Lower leg skin (tissue), 4 donors: ENCODE results near the gene MYO10. TPM values are rescaled to one million over a fixed set of nuclear protein-coding genes. Genes with fewer than 3 reads are reported as not detected.

Source experiments
- DNase-seq, 2 donors: peaks; one replicate each; pipeline ENCODE4 v3.0.0-alpha.2; 2019; ENCODE audit warnings: low spot score in 2 of 2
- H3K4me3 ChIP-seq: fragments of 200-600 bp; sonication (generic); 2 replicates; pipeline ENCODE4 v1.5.1; 2017; ENCODE audit warnings: mild to moderate bottlenecking, low read depth; ENCODE audit not compliant: poor library complexity, severe bottlenecking
- CTCF ChIP-seq, 3 donors: fragments of 450-650 bp; IDR thresholded peaks; one replicate each; pipeline ENCODE4 v1.5.1; 2016; ENCODE audit warnings: antibody characterized with exemption in 3 of 3, mild to moderate bottlenecking in 3 of 3, moderate library complexity in 2 of 3
- POLR2A ChIP-seq, 2 donors: fragments of 450-650 bp; IDR thresholded peaks; one replicate each; pipeline ENCODE4 v1.6.1; 2016 to 2017; ENCODE audit warnings: antibody characterized with exemption in 2 of 2, mild to moderate bottlenecking in 1 of 2, moderate library complexity in 1 of 2
- whole genome bisulfite sequencing, 2 donors: methylation state at CpG; one replicate each; pipeline ENCODE4 v1.1.5; 2018; 5-methylcytosine and 5-hydroxymethylcytosine counted together
- intact Hi-C: fragments of 100-400 bp; cut with DNase I; formaldehyde crosslinking; loops from one replicate; pipeline ENCODE4 v1.15.0; 2023; ENCODE audit warnings: low total_unique reads
- total RNA-seq, 4 donors: library from RNA; depleted of rRNA; stranded (reverse); fragments of >200 nt; gene quantifications; one replicate each; pipeline ENCODE4 v1.1.0, GENCODE V29; 2016

Gene MYO10
- total RNA-seq, 4 donors from 2014 or later, result 34.7 to 57.4 (median 47.3) TPM

GRCh38 chr5:16754601-16755000 is 181.5 kb downstream of the MYO10 start:
- TF ChIP-seq CTCF (IDR thresholded peaks at IDR 0.05) (no peak), POLR2A (IDR thresholded peaks at IDR 0.05) (no peak)
- no peak overlapping the region for H3K4me3 ChIP-seq
- intact Hi-C loops, result no loop called here
- 85 to 86% methylated on average over 3 of the region's 3 CpGs for WGBS, 2 donors
- DNase-seq, result no peak

DNA sequence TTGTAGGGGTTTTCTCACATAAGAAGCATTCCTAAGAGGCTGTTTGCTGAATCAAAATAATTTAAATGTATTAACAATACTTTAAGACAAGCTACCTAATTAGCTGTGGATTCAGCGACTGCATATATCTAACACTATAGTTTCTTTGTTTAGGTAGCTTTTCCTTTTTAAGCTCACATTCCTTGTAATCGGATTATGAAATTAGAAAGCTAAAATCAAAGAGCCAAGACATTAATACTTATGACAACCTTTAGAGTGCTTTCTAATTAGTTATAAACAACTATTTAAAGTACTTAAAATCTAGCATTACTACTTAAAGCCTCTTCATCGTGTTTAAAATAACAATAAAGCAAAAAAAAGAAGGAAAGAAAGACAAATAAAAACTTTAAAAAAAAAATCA is 182.0 kb downstream of the MYO10 start:
- no peak for TF ChIP-seq POLR2A (IDR thresholded peaks at IDR 0.05)
- TF ChIP-seq CTCF (IDR thresholded peaks at IDR 0.05), result no peak
- no peak overlapping the region for H3K4me3 ChIP-seq
- intact Hi-C loops, result no loop called here
- no peak for DNase-seq
- 77 to 84% methylated on average over 3 of the region's 3 CpGs for WGBS, 2 donors

DNA sequence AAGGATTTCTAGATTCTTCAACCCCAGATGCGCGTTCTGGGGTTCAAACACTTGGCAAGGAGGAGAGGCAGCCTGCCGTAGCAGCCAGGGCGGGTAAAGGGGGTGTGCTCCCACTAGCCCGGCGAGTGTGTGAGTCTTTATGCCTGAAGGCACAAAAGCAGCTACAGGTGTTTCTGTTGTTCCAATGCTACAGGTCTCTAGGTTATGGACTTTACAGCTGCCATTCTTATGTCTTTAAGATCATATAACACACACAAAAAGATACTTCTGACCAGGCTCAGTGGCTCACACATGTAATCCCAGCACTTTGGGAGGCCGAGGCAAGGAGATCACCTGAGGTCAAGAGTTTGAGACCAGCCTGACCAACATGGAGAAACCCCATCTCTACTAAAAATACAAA is 185.6 kb downstream of the MYO10 start:
- intact Hi-C loops, result no loop called here
- no peak for DNase-seq
- no peak overlapping the region for H3K4me3 ChIP-seq
- 70 to 76% methylated on average over 7 of the region's 7 CpGs for WGBS, 2 donors
- TF ChIP-seq POLR2A (IDR thresholded peaks at IDR 0.05) (no peak), CTCF (IDR thresholded peaks at IDR 0.05) (no peak)

GRCh38 chr5:16749626-16750025 is 186.5 kb downstream of the MYO10 start:
- whole genome bisulfite sequencing, 2 donors, result 34 to 62% methylated on average over 4 of the region's 4 CpGs
- intact Hi-C loops, result no loop called here
- no peak overlapping the region for H3K4me3 ChIP-seq
- TF ChIP-seq CTCF (IDR thresholded peaks at IDR 0.05), result no peak
- TF ChIP-seq POLR2A (IDR thresholded peaks at IDR 0.05), result no peak
- DNase-seq, result no peak

DNA sequence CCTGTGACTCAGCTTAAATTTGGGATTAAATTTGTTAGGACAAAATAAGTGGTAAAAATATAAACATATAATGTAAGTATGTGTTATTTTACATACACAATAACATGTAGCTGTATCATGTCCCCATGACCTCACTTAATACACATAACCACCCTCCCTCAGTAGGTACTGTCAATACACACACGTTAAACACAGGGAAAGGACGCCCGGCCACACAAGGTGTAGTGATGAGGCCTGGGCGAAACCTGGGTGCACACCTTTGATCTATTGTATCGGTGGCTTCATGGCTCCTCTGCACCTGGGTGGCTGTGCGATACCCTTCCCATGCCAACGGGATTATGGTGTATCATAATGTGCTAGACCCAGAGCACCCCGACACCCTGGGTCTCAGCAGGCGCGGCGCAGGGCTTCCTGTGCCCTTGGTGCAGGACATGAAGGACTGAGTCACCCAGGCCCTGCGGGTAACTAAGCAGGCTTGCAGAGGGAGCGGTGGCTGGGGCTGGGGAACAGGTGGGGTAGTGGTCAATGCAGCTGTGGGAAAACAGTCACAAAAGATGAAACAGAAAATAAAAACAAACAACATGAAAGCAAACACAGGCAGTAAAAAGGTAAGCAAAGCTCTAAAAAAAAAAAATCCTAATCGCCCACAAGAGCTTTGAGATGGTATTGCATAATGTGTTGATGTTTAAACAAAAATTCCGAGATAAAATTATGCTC is 191.8 kb downstream of the MYO10 start:
- WGBS, 2 donors, result 92 to 93% methylated on average over 15 of the region's 15 CpGs
- intact Hi-C loops, result no loop called here
- TF ChIP-seq CTCF (IDR thresholded peaks at IDR 0.05), result no peak
- TF ChIP-seq POLR2A (IDR thresholded peaks at IDR 0.05), result no peak
- no peak for DNase-seq
- no peak overlapping the region for H3K4me3 ChIP-seq

DNA sequence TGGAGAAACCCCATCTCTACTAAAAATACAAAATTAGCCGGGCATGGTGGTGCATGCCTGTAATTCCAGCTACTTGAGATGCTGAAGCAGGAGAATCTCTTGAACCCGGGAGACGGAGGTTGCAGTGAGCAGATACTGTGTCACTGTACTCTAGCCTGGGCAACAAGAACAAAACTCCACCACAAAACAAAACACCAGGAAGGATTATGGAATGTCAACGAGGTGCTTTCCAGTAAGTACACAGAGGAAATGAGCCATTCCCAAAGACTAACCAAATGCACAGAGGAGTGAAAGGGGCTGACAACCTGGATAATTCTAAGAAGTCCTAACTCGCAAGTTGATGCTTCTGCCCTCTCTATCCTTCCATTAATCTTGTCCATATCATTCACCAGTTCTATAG is 193.2 kb downstream of the MYO10 start:
- 83 to 86% methylated on average over 5 of the region's 5 CpGs for WGBS, 2 donors
- TF ChIP-seq CTCF (IDR thresholded peaks at IDR 0.05) (no peak), POLR2A (IDR thresholded peaks at IDR 0.05) (no peak)
- no peak for DNase-seq
- intact Hi-C loops, result no loop called here
- no peak overlapping the region for H3K4me3 ChIP-seq
